Stimulated activated CD8-positive, alpha-beta memory T cell treated with anti-CD3 and anti-CD28 coated beads, Interleukin-2, amount 100 ng/mL, for 1 hour (primary cell): ENCODE data around the gene GTPBP6.
A peak's percentile ranks its signal among the peaks of the same experiment; 100 is the strongest.
"Not testable (repeated sequence)": the region's sequence is repeated elsewhere in the genome, so short reads cannot be mapped to it uniquely, and the experiment has no call there.

Experiments used
- DNase-seq, 2 donors: peaks; one replicate each; pipeline ENCODE4 v3.0.0-alpha.2; 2020; ENCODE audit warnings: low read depth in 2 of 2

Gene GTPBP6

GRCh38 chrX:291411-291901, 27.1 kb downstream of the GTPBP6 start:
- no peak for DNase-seq

GRCh38 chrX:290476-291166, 28.0 kb downstream of the GTPBP6 start:
- no peak for DNase-seq

- no peak for DNase-seq
These were observed 30.0 kb downstream of the GTPBP6 start for GRCh38 chrX:288561-288991.

GRCh38 chrX:287670-288069, 30.9 kb downstream of the GTPBP6 start:
- no peak for DNase-seq

- DNase-seq, result no peak
These were observed 33.4 kb downstream of the GTPBP6 start for GRCh38 chrX:285076-285677.

GRCh38 chrX:283115-283845, 35.3 kb downstream of the GTPBP6 start:
- peak; percentile 76 to 81 for DNase-seq

GRCh38 chrX:282000-282681, 36.5 kb downstream of the GTPBP6 start:
- DNase-seq, result not testable (repeated sequence)

- no peak for DNase-seq
These were observed 37.2 kb downstream of the GTPBP6 start, which contains the start of gene PLCXD1 for GRCh38 chrX:281166-281999. PLCXD1 (plus strand) TSS chrX:281381; CDS start chrX:284188, 2,807 bp downstream.

- not testable (repeated sequence) for DNase-seq
These were observed 37.9 kb downstream of the GTPBP6 start for GRCh38 chrX:280722-281121.

GRCh38 chrX:279757-280604, 38.6 kb downstream of the GTPBP6 start:
- DNase-seq, result not testable (repeated sequence)

- DNase-seq, result no peak
These were observed 41.9 kb downstream of the GTPBP6 start for GRCh38 chrX:276581-277201.

- no peak for DNase-seq
These were observed 42.5 kb downstream of the GTPBP6 start for GRCh38 chrX:275967-276580.

- DNase-seq, result no peak
These were observed 43.1 kb downstream of the GTPBP6 start for GRCh38 chrX:275476-275966.

- no peak for DNase-seq
These were observed 43.6 kb downstream of the GTPBP6 start for GRCh38 chrX:274904-275475.

- no peak for DNase-seq
These were observed 47.7 kb downstream of the GTPBP6 start for GRCh38 chrX:270848-271367.

GRCh38 chrX:267771-268261, 50.8 kb downstream of the GTPBP6 start:
- DNase-seq, result no peak

- DNase-seq, result no peak
These were observed 53.1 kb downstream of the GTPBP6 start for GRCh38 chrX:265502-265901.
